Coronary artery (tissue), 2 donors: ENCODE data around the gene TRIM16.
"Not testable (repeated sequence)": the region's sequence is repeated elsewhere in the genome, so short reads cannot be mapped to it uniquely, and the experiment has no call there.

Experiments
- DNase-seq: peaks from one replicate; pipeline ENCODE4 v3.0.0-alpha.2; 2017; ENCODE audit warnings: low spot score
- H3K27ac ChIP-seq, 2 donors: fragments of 200-600 bp; sonication (generic); one replicate each; pipeline ENCODE4 v1.5.1; 2016 to 2019
- H3K4me3 ChIP-seq: fragments of 200-600 bp; sonication (generic); 2 replicates; pipeline ENCODE4 v1.5.1; 2016; ENCODE audit warnings: mild to moderate bottlenecking, moderate library complexity

TRIM16 gene

GRCh38 chr17:15589544-15590536 is 94.3 kb downstream of the TRIM16 start:
- H3K27ac ChIP-seq, H3K4me3 ChIP-seq, DNase-seq: not testable (repeated sequence)

GRCh38 chr17:15588017-15588416 is 96.1 kb downstream of the TRIM16 start:
- not testable (repeated sequence) for H3K27ac ChIP-seq, H3K4me3 ChIP-seq, DNase-seq

DNA sequence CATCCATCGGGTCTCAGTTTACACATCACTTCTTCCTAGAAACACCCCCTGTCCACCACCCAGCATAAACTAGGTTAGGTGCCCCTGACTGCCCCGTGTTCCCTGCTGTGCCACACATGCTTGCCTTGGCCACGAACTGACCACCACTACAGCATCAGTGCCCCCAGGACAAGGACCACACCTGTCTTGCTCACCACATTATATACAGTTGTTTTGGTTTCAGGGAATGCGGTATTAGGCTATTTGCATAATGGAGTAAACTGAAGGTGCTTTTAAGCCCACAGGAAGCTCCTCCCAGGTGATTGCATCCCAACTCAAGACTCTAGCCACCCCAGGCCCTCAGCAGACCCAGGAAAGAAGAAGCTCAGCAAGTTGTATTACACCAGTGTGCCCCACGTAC is 100.8 kb downstream of the TRIM16 start:
- not testable (repeated sequence) for H3K27ac ChIP-seq, DNase-seq, H3K4me3 ChIP-seq

DNA sequence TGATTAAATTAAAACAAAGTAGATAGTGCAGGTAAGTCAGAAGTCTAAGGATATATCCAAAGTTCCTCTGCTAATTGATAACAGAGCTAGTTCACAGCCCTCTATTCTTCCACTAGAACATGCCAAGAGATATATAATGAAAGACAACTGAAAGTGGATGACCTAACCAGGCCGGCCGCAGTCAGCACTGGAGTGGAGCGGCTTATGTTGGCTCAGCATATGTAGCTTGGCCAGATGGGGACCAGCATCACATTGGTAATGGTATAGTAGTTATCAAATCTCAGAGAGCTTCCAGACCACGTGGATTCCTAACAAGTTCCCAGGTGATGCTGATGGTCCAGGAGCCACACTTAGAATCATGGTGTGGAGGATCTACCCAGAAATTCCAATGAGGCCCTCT is 102.6 kb downstream of the TRIM16 start:
- not testable (repeated sequence) for H3K27ac ChIP-seq, DNase-seq, H3K4me3 ChIP-seq
